Nephron progenitor cell (in vitro differentiated cells): Measurements from ENCODE around the gene TRIM3.

Experiments
- DNase-seq: peaks from one replicate; pipeline ENCODE4 v3.0.0; 2021
- H3K27ac Mint-ChIP-seq: 2 replicates; pipeline ENCODE4 v1.8.0; 2021; ENCODE audit warnings: mild to moderate bottlenecking, moderate library complexity, mixed read lengths
- H3K27me3 Mint-ChIP-seq: 2 replicates; pipeline ENCODE4 v1.8.0; 2021; ENCODE audit warnings: mild to moderate bottlenecking, low read depth, mixed read lengths; ENCODE audit not compliant: poor library complexity
- H3K36me3 Mint-ChIP-seq: 2 replicates; pipeline ENCODE4 v1.8.0; 2021; ENCODE audit warnings: low read depth, mixed read lengths
- H3K4me1 Mint-ChIP-seq: 2 replicates; pipeline ENCODE4 v1.8.0; 2021; ENCODE audit warnings: mixed read lengths
- H3K4me3 Mint-ChIP-seq: 2 replicates; pipeline ENCODE4 v1.8.0; 2021; ENCODE audit warnings: mild to moderate bottlenecking, moderate library complexity, mixed read lengths
- H3K9me3 Mint-ChIP-seq: 2 replicates; pipeline ENCODE4 v1.8.0; 2021; ENCODE audit warnings: mild to moderate bottlenecking, moderate library complexity, mixed read lengths
- TF ChIP-seq, protein P1 (sequence below): fragments of 200-600 bp; sonication (generic); IDR thresholded peaks from 2 replicates; pipeline ENCODE4 v1.5.0; 2021; ENCODE audit warnings: antibody characterized with exemption

TRIM3 gene

DNA sequence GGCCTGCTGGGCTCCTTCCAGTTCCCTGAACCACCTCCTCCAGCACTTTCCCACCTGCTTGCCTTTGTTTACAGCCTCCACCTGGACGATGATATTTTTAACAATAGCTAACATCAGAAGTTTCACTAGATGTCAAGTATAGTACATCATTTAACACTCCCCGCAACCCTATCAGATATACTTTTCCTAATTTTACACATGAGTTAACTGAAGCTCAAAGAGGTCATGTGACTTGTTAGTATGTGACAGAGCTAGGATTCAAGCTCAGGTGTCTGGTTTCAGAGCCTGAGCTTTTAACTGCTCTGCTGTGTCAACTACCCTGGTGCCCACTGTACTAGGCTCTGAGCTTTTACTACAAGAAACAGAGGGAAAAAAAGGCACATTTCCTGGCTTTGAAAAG lies 18.7 kb downstream of the TRIM3 start:
- Mint-ChIP-seq H3K9me3 (no peaks in the 10 kb centered on the region), H3K4me3 (peak overlapping the region; percentile 2), H3K27me3 (no peaks in the 10 kb centered on the region), H3K27ac (peak overlapping the region; percentile 81), H3K4me1 (peaks cover 22% of the 10 kb centered on the region), H3K36me3 (peaks cover 6% of the 10 kb centered on the region)
- TF ChIP-seq, protein P1, sequence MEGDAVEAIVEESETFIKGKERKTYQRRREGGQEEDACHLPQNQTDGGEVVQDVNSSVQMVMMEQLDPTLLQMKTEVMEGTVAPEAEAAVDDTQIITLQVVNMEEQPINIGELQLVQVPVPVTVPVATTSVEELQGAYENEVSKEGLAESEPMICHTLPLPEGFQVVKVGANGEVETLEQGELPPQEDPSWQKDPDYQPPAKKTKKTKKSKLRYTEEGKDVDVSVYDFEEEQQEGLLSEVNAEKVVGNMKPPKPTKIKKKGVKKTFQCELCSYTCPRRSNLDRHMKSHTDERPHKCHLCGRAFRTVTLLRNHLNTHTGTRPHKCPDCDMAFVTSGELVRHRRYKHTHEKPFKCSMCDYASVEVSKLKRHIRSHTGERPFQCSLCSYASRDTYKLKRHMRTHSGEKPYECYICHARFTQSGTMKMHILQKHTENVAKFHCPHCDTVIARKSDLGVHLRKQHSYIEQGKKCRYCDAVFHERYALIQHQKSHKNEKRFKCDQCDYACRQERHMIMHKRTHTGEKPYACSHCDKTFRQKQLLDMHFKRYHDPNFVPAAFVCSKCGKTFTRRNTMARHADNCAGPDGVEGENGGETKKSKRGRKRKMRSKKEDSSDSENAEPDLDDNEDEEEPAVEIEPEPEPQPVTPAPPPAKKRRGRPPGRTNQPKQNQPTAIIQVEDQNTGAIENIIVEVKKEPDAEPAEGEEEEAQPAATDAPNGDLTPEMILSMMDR = no peak
- DNase-seq = no peak

DNA sequence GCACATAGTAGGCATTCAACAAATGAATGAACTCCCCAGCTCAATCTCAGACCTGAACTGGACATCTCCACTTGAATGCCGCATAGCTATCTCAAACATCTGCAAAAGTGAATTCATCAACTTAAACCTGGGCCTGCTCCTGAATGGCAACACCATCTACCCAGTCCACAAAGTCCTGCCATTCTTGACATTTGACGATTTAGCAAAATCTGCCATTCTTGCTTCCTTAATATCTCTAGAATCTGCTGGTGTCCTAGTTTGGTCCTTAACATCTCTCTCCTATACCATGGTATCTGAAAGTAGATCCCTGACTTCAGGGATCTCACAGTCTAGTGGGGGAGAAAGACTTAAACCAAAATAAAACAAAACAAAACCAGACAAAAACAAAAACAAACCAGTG lies 20.6 kb downstream of the TRIM3 start:
- DNase-seq = no peak
- H3K27me3 Mint-ChIP-seq = no peaks in the 10 kb centered on the region
- H3K4me1 Mint-ChIP-seq = peaks cover 22% of the 10 kb centered on the region
- H3K4me3 Mint-ChIP-seq = no peak overlapping the region
- no peaks in the 10 kb centered on the region for H3K9me3 Mint-ChIP-seq
- TF ChIP-seq, protein P1 = no peak
- peaks cover 6% of the 10 kb centered on the region for H3K36me3 Mint-ChIP-seq
- H3K27ac Mint-ChIP-seq = no peak overlapping the region

DNA sequence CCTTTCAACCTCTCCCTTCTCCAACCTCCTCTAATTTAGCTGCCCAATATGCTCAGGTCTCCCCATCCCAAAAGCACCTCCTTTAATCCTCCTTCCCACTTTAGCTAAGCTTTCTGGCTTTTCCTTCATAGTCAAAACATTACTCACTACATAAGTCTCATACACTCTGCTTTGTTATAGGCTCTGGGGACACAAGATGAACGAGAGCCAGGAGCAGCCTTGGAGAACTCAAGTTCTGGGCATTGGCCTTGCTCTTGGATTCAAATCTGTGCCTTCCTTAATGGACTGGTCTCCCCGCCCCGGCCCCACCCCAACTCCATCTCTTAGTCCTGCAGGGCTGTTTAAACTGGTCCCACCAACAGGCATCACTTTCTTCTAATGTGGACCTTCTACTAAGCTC lies 21.5 kb downstream of the TRIM3 start:
- peaks cover 22% of the 10 kb centered on the region for H3K4me1 Mint-ChIP-seq
- H3K36me3 Mint-ChIP-seq = peaks cover 6% of the 10 kb centered on the region
- H3K9me3 Mint-ChIP-seq = no peaks in the 10 kb centered on the region
- no peaks in the 10 kb centered on the region for H3K27me3 Mint-ChIP-seq
- TF ChIP-seq, protein P1 = no peak
- H3K27ac Mint-ChIP-seq = no peak overlapping the region
- DNase-seq = no peak
- H3K4me3 Mint-ChIP-seq = no peak overlapping the region

DNA sequence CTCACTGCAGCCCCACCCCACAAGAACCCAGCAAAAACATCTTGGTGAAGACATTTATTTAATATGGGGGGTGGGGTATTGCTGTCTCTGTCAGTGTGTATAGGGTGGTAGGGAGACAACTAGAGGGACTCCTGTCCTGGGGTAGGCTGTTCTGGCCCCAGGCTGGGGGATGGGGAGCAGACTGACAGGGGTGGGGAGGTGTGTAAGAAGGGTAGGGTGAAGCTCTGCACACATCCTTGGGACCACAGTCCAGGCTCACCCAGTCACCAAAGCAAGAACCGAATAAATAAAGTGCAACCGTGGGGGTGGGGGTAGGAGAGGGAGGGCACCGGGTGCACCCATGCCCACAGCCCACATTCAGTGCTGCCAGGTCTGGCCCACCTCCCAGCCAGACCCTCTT lies 25.2 kb downstream of the TRIM3 start:
- Mint-ChIP-seq H3K27ac (no peak overlapping the region), H3K27me3 (peaks cover 5% of the 10 kb centered on the region), H3K36me3 (no peaks in the 10 kb centered on the region), H3K9me3 (no peaks in the 10 kb centered on the region), H3K4me3 (no peak overlapping the region), H3K4me1 (peaks cover under 1% of the 10 kb centered on the region)
- no peak for DNase-seq
- TF ChIP-seq, protein P1 = no peak

DNA sequence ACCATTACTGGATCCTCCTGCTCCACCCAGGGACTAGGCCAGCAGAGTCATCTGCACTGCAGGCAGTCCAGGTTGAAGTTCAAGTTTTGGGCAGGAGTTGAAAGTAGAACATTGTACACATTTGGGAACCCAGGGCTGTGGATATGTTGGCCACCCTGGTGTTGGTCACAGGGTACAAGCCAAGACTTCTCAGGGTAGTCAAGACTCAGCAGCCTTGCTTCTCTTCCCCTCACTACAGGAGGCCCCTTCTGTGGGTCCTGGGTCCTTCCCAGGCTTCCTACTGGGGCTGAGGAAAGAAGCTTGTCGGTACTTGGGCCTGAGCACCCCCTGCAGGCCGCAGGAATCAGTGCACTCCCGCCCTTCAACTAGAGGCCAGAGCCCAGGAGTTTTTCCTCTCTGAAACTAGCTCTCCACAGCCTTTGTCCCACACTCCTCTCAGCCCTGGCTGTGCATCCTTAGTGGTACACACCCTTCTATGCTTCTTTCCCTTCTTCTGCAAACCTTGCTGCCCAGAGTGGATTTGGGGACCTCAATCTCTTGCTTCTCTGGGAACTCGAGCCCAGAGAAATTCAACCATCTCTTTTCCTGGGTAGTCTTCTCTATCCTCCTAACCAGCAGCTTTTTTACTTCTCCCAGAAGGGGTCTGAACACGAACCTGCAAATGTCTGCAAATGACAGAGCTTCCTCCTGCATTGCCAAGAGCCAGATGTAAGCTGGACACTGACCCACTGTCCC lies 30.3 kb downstream of the TRIM3 start:
- Mint-ChIP-seq H3K4me3 (no peak overlapping the region), H3K36me3 (no peaks in the 10 kb centered on the region), H3K27ac (no peak overlapping the region), H3K4me1 (no peaks in the 10 kb centered on the region), H3K9me3 (no peaks in the 10 kb centered on the region), H3K27me3 (peaks cover 5% of the 10 kb centered on the region)
- TF ChIP-seq, protein P1 = peak; percentile 81
- DNase-seq = peak; percentile 56

DNA sequence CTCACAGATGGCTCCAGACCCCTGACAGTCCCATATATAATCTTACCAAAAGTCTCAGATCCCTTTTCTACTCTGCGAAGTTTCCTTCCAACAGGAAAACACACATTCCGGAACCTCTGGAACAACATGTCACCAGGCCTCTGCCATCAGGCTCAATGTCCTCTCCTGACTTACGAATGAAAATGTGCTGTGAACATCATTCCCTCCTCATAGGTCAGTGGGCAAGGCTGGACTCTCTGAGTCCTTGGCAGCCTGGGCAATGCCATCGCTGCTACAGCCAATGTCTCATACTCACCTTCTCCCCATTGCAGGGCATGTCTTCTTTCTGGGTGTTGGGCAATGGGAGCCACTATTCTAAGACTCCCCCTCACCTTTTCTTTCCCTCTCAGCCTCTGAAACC lies 31.3 kb downstream of the TRIM3 start:
- TF ChIP-seq, protein P1 = no peak
- Mint-ChIP-seq H3K4me1 (no peaks in the 10 kb centered on the region), H3K36me3 (no peaks in the 10 kb centered on the region), H3K9me3 (no peaks in the 10 kb centered on the region), H3K4me3 (no peak overlapping the region), H3K27me3 (peaks cover 5% of the 10 kb centered on the region), H3K27ac (no peak overlapping the region)
- no peak for DNase-seq
